PFSK-1 (cell line): ENCODE results near the gene ACTR1A.

Source experiments
- FOXP2 ChIP-seq: optimal IDR thresholded peaks from 2 replicates; pipeline ENCODE3; 2011; ENCODE audit warnings: borderline replicate concordance, control low read depth, inconsistent platforms; ENCODE audit not compliant: insufficient read depth; ENCODE audit errors: extremely low read length, extremely low read depth
- POLR2AphosphoS5 ChIP-seq: IDR thresholded peaks from 2 replicates; pipeline ENCODE4 v1.6.1; 2012; ENCODE audit warnings: low read depth, mild to moderate bottlenecking, control low read depth, low read length, moderate library complexity
- REST ChIP-seq, 2 experiments: IDR thresholded peaks; 2 replicates each; pipeline versions ENCODE4 v1.6.1 to v1.8.0; 2011 to 2012; ENCODE audit warnings: low read depth in 2 of 2, low read length in 2 of 2, control low read depth in 1 of 2, inconsistent platforms in 1 of 2, mild to moderate bottlenecking in 1 of 2, moderate library complexity in 1 of 2; ENCODE audit not compliant: insufficient read depth in 1 of 2
- SIN3A ChIP-seq: IDR thresholded peaks from 2 replicates; pipeline ENCODE4 v1.6.1; 2012; ENCODE audit warnings: mild to moderate bottlenecking, low read length, moderate library complexity, borderline replicate concordance; ENCODE audit not compliant: insufficient read depth
- TAF1 ChIP-seq: IDR thresholded peaks from 2 replicates; pipeline ENCODE4 v1.6.1; 2012; ENCODE audit warnings: low read length, control low read depth, borderline replicate concordance; ENCODE audit not compliant: insufficient read depth

ACTR1A gene

GRCh38 chr10:102509387-102509786 lies 6.9 kb upstream of the ACTR1A start:
- TF ChIP-seq TAF1, result no peak
- no peak for TF ChIP-seq POLR2AphosphoS5
- TF ChIP-seq SIN3A, result no peak
- no peak for TF ChIP-seq REST (IDR thresholded peaks at IDR 0.05; ENCODE audit: insufficient read depth in 1 of 2, low read depth in 2 of 2, low read length in 2 of 2)
- no peak for TF ChIP-seq FOXP2

DNA sequence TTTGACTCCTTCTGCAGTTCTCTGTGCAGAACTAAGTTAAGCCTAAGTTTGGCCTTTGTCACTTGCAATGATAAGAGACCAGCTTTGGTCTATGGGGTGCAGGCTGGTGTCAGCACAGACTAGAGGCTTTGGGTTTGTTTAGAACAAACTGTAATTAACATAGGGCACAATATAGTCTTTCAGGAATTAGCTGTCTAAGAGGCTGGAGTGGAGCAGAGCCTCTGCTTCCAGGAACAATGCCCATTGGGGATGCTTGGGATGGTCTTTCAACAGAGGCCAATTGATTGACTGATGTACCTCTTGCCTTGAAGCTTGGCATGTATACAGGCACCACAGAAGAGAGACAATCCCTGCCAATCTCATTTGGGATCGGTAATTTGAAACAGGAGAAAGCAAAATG lies 6.0 kb upstream of the ACTR1A start:
- TF ChIP-seq FOXP2 (no peak), POLR2AphosphoS5 (no peak), REST (IDR thresholded peaks at IDR 0.05; ENCODE audit: insufficient read depth in 1 of 2, low read depth in 2 of 2, low read length in 2 of 2) (no peak)

- TF ChIP-seq POLR2AphosphoS5 (no peak), REST (IDR thresholded peaks at IDR 0.05; ENCODE audit: insufficient read depth in 1 of 2, low read depth in 2 of 2, low read length in 2 of 2) (no peak), TAF1 (no peak), SIN3A (no peak), FOXP2 (no peak)
These were observed 5.0 kb upstream of the ACTR1A start for GRCh38 chr10:102507521-102507920.

GRCh38 chr10:102505462-102506115 lies 3.1 kb upstream of the ACTR1A start:
- TF ChIP-seq TAF1 (no peak), FOXP2 (no peak), REST (IDR thresholded peaks at IDR 0.05; ENCODE audit: insufficient read depth in 1 of 2, low read depth in 2 of 2, low read length in 2 of 2) (no peak)

GRCh38 chr10:102504976-102505300 lies 2.4 kb upstream of the ACTR1A start:
- TF ChIP-seq TAF1 (no peak), POLR2AphosphoS5 (no peak), SIN3A (no peak), FOXP2 (no peak), REST (IDR thresholded peaks at IDR 0.05; ENCODE audit: insufficient read depth in 1 of 2, low read depth in 2 of 2, low read length in 2 of 2) (no peak)
